ENCODE data around the gene ETS1. TPM values are rescaled to one million over a fixed set of nuclear protein-coding genes. Genes with fewer than 3 reads are reported as not detected.
A peak's percentile ranks its signal among the peaks of the same experiment; 100 is the strongest.

ETS1 gene
- total and polyA plus RNA-seq, 11 donors = 18.4 to 101 (median 45.3) TPM

- Histone ChIP-seq H3K36me3 (no peaks in the 10 kb centered on the region), H3K27ac (peak overlapping the region in 5 of 12 donors; percentile 1 to 58 (median 38)), H3K27me3 (no peaks in the 10 kb centered on the region), H3K4me3 (no peak overlapping the region), H3K4me1 (peaks cover 4 to 68% (median 38%) of the 10 kb centered on the region in 12 donors), H3K9me3 (no peaks in the 10 kb centered on the region)
- no peak for TF ChIP-seq CTCF (IDR thresholded peaks at IDR 0.05)
- no peak for TF ChIP-seq POLR2A (IDR thresholded peaks at IDR 0.05)
- WGBS, 4 donors = 67 to 74% (median 70%) methylated on average over 7 of the region's 7 CpGs
- intact Hi-C loops (cut with DNase I) = no loop called here
- ATAC-seq (no peak), DNase-seq (no peak)
Observed at GRCh38 chr11:128581561-128582272, 5.6 kb downstream of the ETS1 start.

- peak overlapping the region in 8 of 12 donors; percentile 1 to 58 (median 40) for H3K27ac ChIP-seq
- H3K27me3 ChIP-seq = no peaks in the 10 kb centered on the region
- ATAC-seq (peak in 1 of 4 donors; percentile 32), DNase-seq (no peak)
- H3K36me3 ChIP-seq = no peaks in the 10 kb centered on the region
- WGBS, 4 donors = 50 to 68% (median 59%) methylated on average over 2 of the region's 2 CpGs
- intact Hi-C loops (cut with DNase I) = no loop called here
- TF ChIP-seq POLR2A (IDR thresholded peaks at IDR 0.05) (no peak), CTCF (IDR thresholded peaks at IDR 0.05) (no peak)
- no peak overlapping the region for H3K4me3 ChIP-seq
- no peaks in the 10 kb centered on the region for H3K9me3 ChIP-seq
- peaks cover 4 to 79% (median 48%) of the 10 kb centered on the region in 12 donors for H3K4me1 ChIP-seq
Observed at GRCh38 chr11:128580612-128581011, 6.7 kb downstream of the ETS1 start.

DNA sequence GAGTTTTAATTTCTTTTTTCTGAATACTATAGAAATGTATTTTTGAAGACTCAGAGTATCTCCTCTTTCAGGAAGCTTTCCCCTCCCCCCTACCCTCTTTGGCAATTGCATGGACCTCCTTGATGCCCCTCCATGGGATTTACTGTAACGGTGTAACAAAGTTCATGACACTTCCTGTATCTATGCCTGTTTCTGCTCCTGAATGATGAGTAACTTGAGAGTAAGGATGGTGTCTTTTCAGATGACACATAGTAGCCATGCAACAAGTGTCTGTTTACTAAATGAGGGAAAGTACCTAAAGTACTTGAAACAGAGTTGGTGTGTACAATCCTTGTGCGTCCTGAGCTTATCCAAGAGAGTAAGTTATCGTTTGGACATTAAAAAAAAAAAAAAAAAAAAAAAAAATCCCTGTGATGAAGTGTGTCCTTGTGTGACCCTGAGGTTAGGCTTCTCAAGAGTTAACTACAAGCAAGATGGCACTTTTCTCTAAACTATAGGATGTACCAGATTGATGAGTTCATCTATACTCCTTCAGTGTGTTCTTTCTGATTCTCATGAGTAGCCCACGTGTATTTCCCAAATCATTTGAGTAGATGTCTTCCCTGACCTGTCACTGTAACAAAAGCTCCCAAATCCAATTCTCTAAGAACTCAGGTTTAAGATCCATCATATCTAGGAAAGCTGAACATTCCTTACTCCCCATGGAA lies 7.4 kb downstream of the ETS1 start:
- 64 to 78% (median 72%) methylated on average over 4 of the region's 4 CpGs for WGBS, 4 donors
- Histone ChIP-seq H3K4me3 (no peak overlapping the region), H3K9me3 (no peaks in the 10 kb centered on the region), H3K4me1 (peaks cover 4 to 84% (median 52%) of the 10 kb centered on the region in 12 donors), H3K36me3 (no peaks in the 10 kb centered on the region), H3K27me3 (no peaks in the 10 kb centered on the region), H3K27ac (peak overlapping the region in 7 of 12 donors; percentile 1 to 58 (median 31))
- no peak for ATAC-seq
- no peak for TF ChIP-seq CTCF (IDR thresholded peaks at IDR 0.05)
- no peak for TF ChIP-seq POLR2A (IDR thresholded peaks at IDR 0.05)
- intact Hi-C loops (cut with DNase I) = no loop called here
- DNase-seq = no peak

GRCh38 chr11:128576555-128576954 lies 10.8 kb downstream of the ETS1 start:
- H3K36me3 ChIP-seq = no peaks in the 10 kb centered on the region
- WGBS, 4 donors = 52 to 62% (median 54%) methylated on average over 8 of the region's 8 CpGs
- DNase-seq = no peak
- ATAC-seq = no peak
- H3K27ac ChIP-seq = peak overlapping the region in 11 of 12 donors; percentile 39 to 74 (median 67)
- H3K4me3 ChIP-seq = no peak overlapping the region
- no peaks in the 10 kb centered on the region for H3K27me3 ChIP-seq
- H3K4me1 ChIP-seq = peaks cover 0 to 62% (median 41%) of the 10 kb centered on the region in 12 donors
- no peak for TF ChIP-seq POLR2A (IDR thresholded peaks at IDR 0.05)
- no peak for TF ChIP-seq CTCF (IDR thresholded peaks at IDR 0.05)
- intact Hi-C loops (cut with DNase I) = no loop called here
- H3K9me3 ChIP-seq = peaks cover 0 to 10% (median 0%) of the 10 kb centered on the region in 12 donors

Measured in heart left ventricle (tissue), 16 donors.